GM21619 (cell line): ENCODE measurements around the gene AP3B1.

Experiments
- ATAC-seq: cut with Tn5 transposase; IDR thresholded peaks from one replicate; pipeline ENCODE4 v1.9.1; 2021; ENCODE audit not compliant: unreplicated experiment

AP3B1 gene

GRCh38 chr5:78289911-78290310 lies 4.6 kb downstream of the AP3B1 start:
- ATAC-seq = no peak

GRCh38 chr5:78288246-78288645 lies 6.3 kb downstream of the AP3B1 start:
- ATAC-seq = no peak

DNA sequence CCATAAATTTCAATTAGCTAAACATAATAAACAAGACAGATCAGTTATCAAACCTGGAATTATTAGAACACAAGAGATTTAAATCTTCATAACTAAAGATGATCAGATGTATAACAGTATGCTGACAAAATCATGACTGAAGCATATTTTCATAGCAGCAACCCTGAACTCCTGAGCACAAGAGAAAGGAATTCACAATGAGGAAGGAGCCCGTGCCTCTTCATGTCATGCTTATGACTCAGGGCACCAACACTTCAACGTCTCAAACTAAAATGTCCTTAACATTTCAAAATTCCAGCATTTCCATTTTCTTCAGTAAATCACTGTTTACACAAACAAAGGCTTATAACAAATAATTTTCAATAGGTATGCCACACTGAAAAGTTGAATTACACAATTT lies 6.7 kb downstream of the AP3B1 start:
- ATAC-seq = no peak

GRCh38 chr5:78287169-78287568 lies 7.3 kb downstream of the AP3B1 start:
- no peak for ATAC-seq

DNA sequence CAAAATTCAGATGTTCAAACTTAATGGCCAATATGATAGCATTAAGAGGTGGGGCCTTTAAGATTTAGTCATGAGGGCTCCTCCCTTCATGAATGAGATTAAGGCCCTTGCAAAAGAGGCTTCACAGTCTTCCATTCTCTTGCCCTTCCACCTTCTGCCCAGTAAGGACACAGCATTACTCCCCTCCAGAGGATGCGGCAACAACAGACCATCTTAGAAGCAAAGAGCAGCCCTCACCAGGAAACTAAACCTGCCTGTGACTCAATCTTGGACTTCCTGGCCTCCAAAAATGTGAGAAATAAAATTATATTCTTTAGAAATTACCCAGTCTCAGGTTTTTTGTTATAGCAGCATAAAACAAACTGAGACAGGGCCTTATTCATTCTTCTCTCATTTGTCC lies 8.2 kb downstream of the AP3B1 start:
- ATAC-seq = no peak

- ATAC-seq = no peak
These were observed 10.7 kb downstream of the AP3B1 start for GRCh38 chr5:78283802-78284201.

DNA sequence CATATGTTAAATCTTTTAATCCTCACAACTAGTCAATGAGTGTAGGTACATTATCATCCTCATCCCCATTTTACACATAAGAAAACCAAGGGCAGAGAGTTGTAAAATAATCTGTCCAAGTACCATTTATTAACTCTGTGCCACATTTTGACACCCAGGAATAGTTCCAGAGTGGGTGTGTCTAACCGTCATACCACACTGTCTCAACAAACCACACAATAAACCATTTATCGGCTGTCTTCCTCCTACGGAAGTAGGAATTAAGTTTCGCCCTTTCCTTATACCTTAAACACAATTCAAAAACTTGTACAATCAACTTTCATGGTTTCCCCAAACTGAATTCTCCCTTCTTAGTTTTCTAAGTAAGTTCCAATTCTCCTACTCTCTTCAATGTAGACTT lies 11.4 kb downstream of the AP3B1 start:
- ATAC-seq = no peak

DNA sequence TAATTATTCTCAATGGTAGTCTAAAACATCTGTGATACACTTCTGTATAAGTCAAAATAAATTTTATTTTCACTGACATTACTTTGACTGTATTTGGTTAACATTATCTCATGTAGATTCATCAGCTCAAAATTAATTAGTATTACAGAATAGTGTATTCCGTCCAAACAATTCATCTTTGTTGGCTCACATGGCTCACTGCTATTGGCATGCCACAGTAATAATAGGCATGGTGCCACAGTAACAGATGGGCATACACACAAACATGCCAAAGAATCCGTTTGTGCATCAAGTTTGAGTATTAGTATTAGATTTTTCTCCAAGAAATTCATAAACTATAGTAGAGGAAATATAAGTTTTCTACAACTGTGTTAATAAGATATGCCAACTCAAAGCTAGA lies 14.2 kb downstream of the AP3B1 start:
- ATAC-seq = no peak

- ATAC-seq = no peak
These were observed 15.3 kb downstream of the AP3B1 start for GRCh38 chr5:78279194-78279593.

DNA sequence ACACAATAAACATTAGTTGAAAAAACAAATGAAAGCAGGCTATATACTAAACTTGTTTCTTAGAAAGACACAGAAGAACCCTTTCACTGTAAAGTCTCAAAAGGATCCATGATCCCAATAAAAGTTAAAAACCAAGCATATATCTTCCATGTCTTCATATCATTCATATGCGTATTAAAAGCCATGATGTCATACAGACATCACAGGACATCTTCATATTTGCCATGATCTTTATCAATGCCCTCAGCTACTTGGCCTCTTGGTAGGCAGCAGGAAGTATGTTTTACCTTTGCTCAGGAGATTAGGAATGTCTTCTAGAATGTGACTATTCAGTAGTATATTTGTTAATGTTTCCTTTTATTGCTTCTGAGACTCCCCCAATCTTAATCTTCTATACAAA lies 16.8 kb downstream of the AP3B1 start:
- no peak for ATAC-seq

DNA sequence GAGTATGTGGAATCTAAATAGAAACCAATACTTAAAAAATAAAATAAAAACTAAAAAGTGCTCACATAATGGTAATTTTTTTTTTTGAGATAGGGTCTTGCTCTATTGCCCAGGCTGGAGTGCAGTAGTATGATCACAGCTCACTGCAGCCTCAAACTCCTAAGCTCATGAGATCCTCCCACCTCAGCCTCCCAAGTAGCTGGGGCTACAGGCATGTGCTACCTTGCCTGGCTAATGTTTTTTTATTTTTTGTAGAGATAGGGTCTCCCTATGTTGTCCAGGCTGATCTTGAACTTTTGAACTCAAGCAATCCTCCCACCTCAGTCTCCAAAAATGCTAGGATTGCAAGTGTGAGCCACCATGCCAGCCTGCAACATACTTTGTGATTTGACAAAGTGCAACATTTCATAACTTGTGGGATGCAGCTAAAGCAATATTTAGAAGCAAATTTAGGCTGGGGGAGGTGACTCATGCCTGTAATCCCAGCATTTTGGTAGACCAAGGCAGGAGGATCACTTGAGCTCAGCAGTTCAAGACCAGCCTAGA lies 18.4 kb downstream of the AP3B1 start:
- no peak for ATAC-seq

DNA sequence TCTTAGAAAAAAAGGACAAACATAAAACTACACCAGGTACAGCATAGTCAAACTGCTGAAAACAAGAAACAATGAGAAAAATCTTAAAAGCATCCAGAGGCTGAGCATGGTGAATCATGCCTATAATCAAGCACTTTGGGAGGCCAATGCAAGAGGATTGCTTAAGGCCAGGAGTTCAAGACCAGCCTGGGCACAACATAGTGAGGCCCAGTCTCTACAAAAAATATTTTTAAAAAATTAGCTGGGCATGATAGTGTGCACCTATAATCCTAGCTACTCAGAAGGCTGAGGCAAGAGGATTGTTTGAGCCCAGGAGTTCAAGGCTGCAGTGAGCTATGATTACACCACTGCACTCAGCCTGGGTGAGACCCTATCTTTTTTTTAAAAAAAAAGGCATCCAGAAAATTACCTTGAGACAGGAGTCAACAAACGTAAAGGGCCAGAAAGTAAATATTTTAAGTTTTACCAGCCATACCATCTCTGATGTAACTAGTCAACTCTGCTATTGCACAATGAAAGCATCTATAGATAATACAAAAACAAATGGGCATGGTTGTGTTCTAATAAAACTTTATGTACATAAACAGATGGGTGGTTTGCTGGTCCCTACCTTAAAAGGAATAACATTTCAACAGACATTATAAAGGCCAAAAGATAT lies 19.8 kb downstream of the AP3B1 start:
- ATAC-seq = no peak

DNA sequence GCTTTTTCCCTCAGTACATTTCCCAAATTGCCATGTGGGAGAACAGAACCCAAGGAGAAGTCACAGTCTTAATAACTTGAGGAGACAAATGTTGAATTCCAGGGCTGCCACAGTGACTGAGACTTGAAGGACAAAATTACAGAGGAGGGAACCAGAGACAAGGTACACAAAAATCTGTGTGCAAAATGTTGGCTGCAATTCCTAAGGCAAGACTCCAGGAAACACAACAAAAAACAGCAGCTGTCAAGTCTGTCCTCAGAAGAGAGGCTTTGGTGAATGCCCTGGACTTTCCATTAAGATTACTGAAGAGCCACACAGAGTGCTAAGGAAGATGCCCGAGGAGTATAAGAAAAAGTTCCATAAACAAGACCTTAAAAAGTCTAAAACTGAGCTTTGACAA lies 21.1 kb downstream of the AP3B1 start:
- no peak for ATAC-seq

DNA sequence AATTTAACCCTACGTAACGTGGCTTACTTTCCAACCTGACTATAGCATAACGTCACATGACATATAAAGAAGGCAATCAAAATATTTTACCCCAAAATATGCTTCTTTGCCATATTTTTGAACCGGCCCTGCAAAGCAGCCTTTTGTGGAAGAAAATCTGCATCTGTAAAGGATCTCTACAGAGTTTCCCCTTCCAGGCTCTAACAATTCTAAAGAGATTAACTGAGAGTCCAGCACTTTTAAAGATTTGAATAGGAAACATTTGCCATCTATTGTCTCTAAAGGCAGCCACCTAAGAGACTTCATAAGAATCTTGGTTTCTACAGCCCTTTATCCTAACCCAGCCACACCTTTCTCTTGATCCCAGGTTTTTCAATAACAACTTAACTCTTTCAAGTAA lies 22.7 kb downstream of the AP3B1 start:
- no peak for ATAC-seq

- ATAC-seq = peak; percentile 54
These were observed 25.3 kb downstream of the AP3B1 start for GRCh38 chr5:78269088-78269703.

- ATAC-seq = no peak
These were observed 26.1 kb downstream of the AP3B1 start for GRCh38 chr5:78268356-78268755.

- ATAC-seq = no peak
These were observed 29.3 kb downstream of the AP3B1 start for GRCh38 chr5:78265163-78265562.

GRCh38 chr5:78264600-78264999 lies 29.9 kb downstream of the AP3B1 start:
- ATAC-seq = no peak

DNA sequence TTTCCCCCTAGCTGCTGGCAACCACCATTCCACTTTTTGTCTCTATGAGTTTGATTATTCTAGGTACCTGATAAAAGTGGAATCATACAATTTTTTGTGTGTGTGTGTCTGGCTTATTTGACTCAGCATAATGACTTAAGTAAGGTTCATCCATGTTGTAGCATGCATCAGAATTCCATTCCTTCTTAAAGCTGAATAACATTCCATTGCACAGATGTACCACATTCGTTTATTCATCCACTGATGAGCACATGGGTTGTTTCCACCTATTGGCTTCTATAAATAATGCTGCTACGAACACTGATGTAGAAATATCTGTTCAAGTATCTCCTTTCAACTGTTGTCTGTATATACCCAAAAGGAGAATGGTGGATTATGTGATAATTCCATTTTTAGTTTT lies 33.7 kb downstream of the AP3B1 start:
- no peak for ATAC-seq

DNA sequence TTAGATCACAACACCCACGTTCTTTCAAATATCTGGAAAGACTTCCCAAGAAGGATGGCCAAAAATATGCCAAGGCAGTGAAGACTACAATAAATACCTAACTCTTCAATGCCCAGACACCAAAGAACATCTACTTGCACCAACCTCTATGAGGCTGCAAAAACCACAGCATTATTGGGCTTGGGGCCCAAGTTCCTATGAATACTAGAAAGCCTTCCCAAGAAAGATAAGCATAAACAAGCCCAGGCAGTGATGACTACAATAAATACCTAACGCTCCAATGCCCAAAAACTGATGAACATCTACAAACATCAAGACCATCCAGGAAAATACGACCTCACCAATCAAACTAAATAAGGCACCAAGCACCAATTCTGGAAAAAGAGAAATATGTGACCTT lies 41.3 kb downstream of the AP3B1 start:
- no peak for ATAC-seq

DNA sequence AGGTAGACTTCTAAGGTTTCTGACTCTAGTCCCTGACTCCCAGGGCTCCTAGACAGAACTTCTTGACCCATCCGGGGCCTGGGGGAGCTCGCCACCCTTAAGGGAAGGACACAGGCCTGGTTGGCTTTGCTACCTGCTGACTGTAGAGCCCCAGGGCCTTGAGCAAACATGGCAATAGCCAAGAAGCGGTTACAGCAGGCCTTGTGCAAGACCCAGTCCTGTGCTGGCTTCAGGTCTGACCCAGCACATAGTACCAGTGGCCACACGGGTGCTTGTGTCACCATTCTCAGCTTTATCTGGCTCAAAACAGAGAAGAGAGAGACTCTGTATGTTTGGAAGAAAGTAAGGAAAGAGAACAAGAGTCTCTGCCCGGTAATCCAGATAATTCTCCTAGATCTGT lies 41.8 kb downstream of the AP3B1 start:
- no peak for ATAC-seq

- no peak for ATAC-seq
These were observed 42.7 kb downstream of the AP3B1 start for GRCh38 chr5:78251663-78252284.
